Vagina (tissue), 2 donors: ENCODE results near the gene MRPL39. TPM values are rescaled to one million over a fixed set of nuclear protein-coding genes. Genes with fewer than 3 reads are reported as not detected.

Experiments
- DNase-seq, 2 donors: peaks; one replicate each; pipeline ENCODE4 v3.0.0-alpha.2; 2017; ENCODE audit errors: extremely low spot score in 2 of 2
- H3K27ac ChIP-seq: fragments of 200-600 bp; sonication (generic); one replicate; pipeline ENCODE4 v1.5.1; 2019
- H3K27me3 ChIP-seq: fragments of 200-600 bp; sonication (generic); one replicate; pipeline ENCODE4 v1.5.1; 2019
- H3K36me3 ChIP-seq, 2 donors: fragments of 200-600 bp; sonication (generic); one replicate each; pipeline ENCODE4 v1.5.1; 2017 to 2019
- H3K4me1 ChIP-seq: fragments of 200-600 bp; sonication (generic); one replicate; pipeline ENCODE4 v1.5.1; 2019
- H3K4me3 ChIP-seq, 2 donors: fragments of 200-600 bp; sonication (generic); 1 replicate in 1 of 2; 2 replicates in 1 of 2; pipeline ENCODE4 v1.5.1; 2016 to 2019
- H3K9me3 ChIP-seq: fragments of 200-600 bp; sonication (generic); one replicate; pipeline ENCODE4 v1.5.1; 2019
- CTCF ChIP-seq, 3 experiments: fragments of 450-650 bp in 2 of 3; fragments of 200-600 bp in 1 of 3; sonication (generic) in 1 of 3; IDR thresholded peaks; one replicate each; pipeline ENCODE4 v1.5.1; 2017 to 2019; ENCODE audit warnings: antibody characterized with exemption in 3 of 3, mild to moderate bottlenecking in 2 of 3, moderate library complexity in 2 of 3
- POLR2A ChIP-seq, 2 donors: fragments of 450-650 bp; IDR thresholded peaks; one replicate each; pipeline ENCODE4 v1.6.1; 2017; ENCODE audit warnings: antibody characterized with exemption in 2 of 2, mild to moderate bottlenecking in 2 of 2, moderate library complexity in 2 of 2
- POLR2AphosphoS5 ChIP-seq, 2 donors: sonication (generic); formaldehyde crosslinking; IDR thresholded peaks; one replicate each; pipeline ENCODE4 v1.9.0; 2017; ENCODE audit warnings: antibody characterized with exemption in 2 of 2, mild to moderate bottlenecking in 2 of 2, low read depth in 1 of 2; ENCODE audit not compliant: insufficient read depth in 1 of 2
- intact Hi-C: fragments of 100-400 bp; cut with DNase I; formaldehyde crosslinking; loops from one replicate; pipeline ENCODE4 v1.15.1; 2023
- total RNA-seq: library from RNA; depleted of rRNA; stranded (reverse); fragments of >200 nt; gene quantifications from one replicate; pipeline ENCODE4 v1.2.3, GENCODE V29; 2016

MRPL39 gene
- total RNA-seq, 1 donor from 2014 or later: 8.8 TPM

DNA sequence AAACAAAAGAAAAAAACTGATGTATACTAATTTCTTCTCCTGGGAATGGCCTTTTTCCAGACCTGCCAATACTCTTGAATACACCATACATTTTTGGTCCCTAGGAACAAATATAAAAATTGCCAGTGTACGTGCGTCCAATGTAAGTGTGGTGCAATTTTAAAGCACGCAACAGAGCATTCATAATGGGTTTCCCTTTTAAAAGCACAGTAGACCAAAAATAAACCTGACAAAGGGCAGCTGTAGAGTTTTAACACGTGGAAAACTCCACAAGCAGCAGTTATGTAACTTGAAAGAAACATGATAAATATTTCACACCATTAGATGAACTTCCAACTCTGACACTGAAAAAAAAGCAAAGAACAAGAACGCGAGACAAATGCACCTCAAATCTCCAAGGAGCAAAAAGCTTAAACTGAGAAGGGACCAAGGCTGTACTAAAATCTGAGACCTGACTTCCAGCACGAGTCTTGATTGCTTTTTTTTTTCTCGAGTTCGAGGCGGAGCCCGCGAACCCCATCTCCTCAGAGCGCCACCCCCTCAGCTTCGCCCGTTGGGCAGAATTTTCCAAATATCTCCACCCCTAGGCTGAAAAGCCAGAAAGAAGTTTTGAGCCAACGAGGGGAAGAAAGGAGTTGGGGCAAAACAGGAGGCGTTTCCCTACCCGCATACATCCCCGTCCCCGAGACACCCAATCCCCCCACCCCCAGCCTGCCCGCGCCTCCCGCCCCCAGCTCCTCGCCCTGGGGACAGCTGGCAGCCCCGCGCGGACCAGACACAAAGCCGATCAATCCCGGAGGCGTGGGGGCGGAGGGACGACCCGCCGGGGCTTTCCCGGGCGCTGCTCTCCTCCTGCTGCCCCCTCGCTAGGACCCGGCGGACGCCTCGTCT lies 31.6 kb upstream of the MRPL39 start, which contains the start of gene JAM2:
Gene JAM2, plus strand, starts transcription at position 599 of the 891 bp plus-strand sequence. CDS start 564 bp downstream, outside the sequence.
- peak in 1 of 2 donors; percentile 63 for TF ChIP-seq POLR2AphosphoS5 (IDR thresholded peaks at IDR 0.05; ENCODE audit: insufficient read depth in 1 of 2, low read depth in 1 of 2)
- TF ChIP-seq POLR2A (IDR thresholded peaks at IDR 0.05): no peak
- no peak for TF ChIP-seq CTCF (IDR thresholded peaks at IDR 0.05)
- H3K27ac ChIP-seq: peak within 1 kb of the TSS; percentile 91
- H3K36me3 ChIP-seq: no peaks in the 10 kb centered on the region
- no peaks in the 10 kb centered on the region for H3K27me3 ChIP-seq
- peak within 1 kb of the TSS; percentile 67 to 87 for H3K4me3 ChIP-seq
- H3K4me1 ChIP-seq: peaks cover 6% of the 10 kb centered on the region
- intact Hi-C loops: no loop called here
- no peaks in the 10 kb centered on the region for H3K9me3 ChIP-seq
- no peak for DNase-seq

GRCh38 chr21:25637851-25638659 lies 30.8 kb upstream of the MRPL39 start:
- Histone ChIP-seq H3K27ac (peak overlapping the region; percentile 91), H3K9me3 (no peaks in the 10 kb centered on the region), H3K4me3 (peak overlapping the region in 1 of 2 donors; percentile 67), H3K36me3 (no peaks in the 10 kb centered on the region), H3K27me3 (no peaks in the 10 kb centered on the region), H3K4me1 (peaks cover 6% of the 10 kb centered on the region)
- no peak for DNase-seq
- TF ChIP-seq POLR2A (IDR thresholded peaks at IDR 0.05) (no peak), POLR2AphosphoS5 (IDR thresholded peaks at IDR 0.05; ENCODE audit: insufficient read depth in 1 of 2, low read depth in 1 of 2) (no peak), CTCF (IDR thresholded peaks at IDR 0.05) (no peak)
- intact Hi-C loops: no loop called here

- intact Hi-C loops: no loop called here
- H3K4me1 ChIP-seq: peaks cover 6% of the 10 kb centered on the region
- H3K27me3 ChIP-seq: no peaks in the 10 kb centered on the region
- TF ChIP-seq POLR2A (IDR thresholded peaks at IDR 0.05) (no peak), CTCF (IDR thresholded peaks at IDR 0.05) (no peak), POLR2AphosphoS5 (IDR thresholded peaks at IDR 0.05; ENCODE audit: insufficient read depth in 1 of 2, low read depth in 1 of 2) (no peak)
- H3K36me3 ChIP-seq: no peaks in the 10 kb centered on the region
- no peak overlapping the region for H3K27ac ChIP-seq
- H3K4me3 ChIP-seq: no peak overlapping the region
- DNase-seq: no peak
- H3K9me3 ChIP-seq: no peaks in the 10 kb centered on the region
Observed at GRCh38 chr21:25636727-25637126, 29.4 kb upstream of the MRPL39 start.

DNA sequence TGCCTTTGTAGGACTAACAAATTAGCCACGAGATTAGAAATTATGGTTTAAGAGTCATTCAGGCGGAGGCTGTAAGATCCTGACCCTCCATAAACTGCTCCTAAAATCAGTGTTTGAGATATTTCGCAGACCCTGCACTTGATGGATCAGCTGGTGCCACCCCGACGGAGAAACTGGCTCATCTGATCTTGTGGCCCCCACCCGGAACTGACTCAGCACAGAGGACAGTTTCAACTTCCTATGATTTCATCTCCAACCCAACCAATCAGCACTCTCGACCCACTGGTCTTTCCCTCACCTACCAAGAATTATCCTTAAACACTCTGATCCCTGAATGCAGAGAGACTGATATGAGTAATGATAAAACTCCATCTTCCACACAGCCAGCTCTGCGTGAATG lies 28.0 kb upstream of the MRPL39 start:
- Histone ChIP-seq H3K27ac (no peak overlapping the region), H3K4me1 (peaks cover 6% of the 10 kb centered on the region), H3K27me3 (no peaks in the 10 kb centered on the region), H3K36me3 (no peaks in the 10 kb centered on the region), H3K4me3 (no peak overlapping the region), H3K9me3 (no peaks in the 10 kb centered on the region)
- DNase-seq: no peak
- intact Hi-C loops: no loop called here
- TF ChIP-seq CTCF (IDR thresholded peaks at IDR 0.05) (no peak), POLR2A (IDR thresholded peaks at IDR 0.05) (no peak)
